Suprapubic skin (tissue), 4 donors: Measurements from ENCODE around the gene HERC2.

Experiments used
- EP300 ChIP-seq: sonication (generic); formaldehyde crosslinking; IDR thresholded peaks from one replicate; pipeline ENCODE4 v1.6.1; 2017; ENCODE audit warnings: antibody characterized with exemption
- POLR2A ChIP-seq, 2 donors: fragments of 450-650 bp; IDR thresholded peaks; one replicate each; pipeline ENCODE4 v1.6.1; 2017; ENCODE audit warnings: antibody characterized with exemption in 2 of 2, mild to moderate bottlenecking in 2 of 2, moderate library complexity in 2 of 2
- POLR2AphosphoS5 ChIP-seq, 3 donors: sonication (generic); formaldehyde crosslinking; IDR thresholded peaks; one replicate each; pipeline ENCODE4 v1.6.1; 2017; ENCODE audit warnings: antibody characterized with exemption in 3 of 3
- TF ChIP-seq, protein P1 (sequence below), 2 donors: fragments of 200-600 bp in 1 of 2; fragments of 450-650 bp in 1 of 2; sonication (generic) in 1 of 2; IDR thresholded peaks; one replicate each; pipeline ENCODE4 v1.5.1; 2016 to 2019; ENCODE audit warnings: antibody characterized with exemption in 2 of 2, mild to moderate bottlenecking in 1 of 2, moderate library complexity in 1 of 2

GRCh38 chr15:28255965-28256364 lies 66.0 kb downstream of the HERC2 start:
- TF ChIP-seq EP300 (no peak), POLR2A (IDR thresholded peaks at IDR 0.05) (no peak), POLR2AphosphoS5 (IDR thresholded peaks at IDR 0.05) (no peak)
- TF ChIP-seq, protein P1, sequence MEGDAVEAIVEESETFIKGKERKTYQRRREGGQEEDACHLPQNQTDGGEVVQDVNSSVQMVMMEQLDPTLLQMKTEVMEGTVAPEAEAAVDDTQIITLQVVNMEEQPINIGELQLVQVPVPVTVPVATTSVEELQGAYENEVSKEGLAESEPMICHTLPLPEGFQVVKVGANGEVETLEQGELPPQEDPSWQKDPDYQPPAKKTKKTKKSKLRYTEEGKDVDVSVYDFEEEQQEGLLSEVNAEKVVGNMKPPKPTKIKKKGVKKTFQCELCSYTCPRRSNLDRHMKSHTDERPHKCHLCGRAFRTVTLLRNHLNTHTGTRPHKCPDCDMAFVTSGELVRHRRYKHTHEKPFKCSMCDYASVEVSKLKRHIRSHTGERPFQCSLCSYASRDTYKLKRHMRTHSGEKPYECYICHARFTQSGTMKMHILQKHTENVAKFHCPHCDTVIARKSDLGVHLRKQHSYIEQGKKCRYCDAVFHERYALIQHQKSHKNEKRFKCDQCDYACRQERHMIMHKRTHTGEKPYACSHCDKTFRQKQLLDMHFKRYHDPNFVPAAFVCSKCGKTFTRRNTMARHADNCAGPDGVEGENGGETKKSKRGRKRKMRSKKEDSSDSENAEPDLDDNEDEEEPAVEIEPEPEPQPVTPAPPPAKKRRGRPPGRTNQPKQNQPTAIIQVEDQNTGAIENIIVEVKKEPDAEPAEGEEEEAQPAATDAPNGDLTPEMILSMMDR (IDR thresholded peaks at IDR 0.05) = no peak
